ENCODE results near the gene CPB2. TPM values are rescaled to one million over a fixed set of nuclear protein-coding genes. Genes with fewer than 3 reads are reported as not detected.

CPB2 gene
- total and polyA plus RNA-seq, 2 of the 8 experiments (the other 6 are each of a cell fraction or from before 2014, with no cell fraction given) = not detected

DNA sequence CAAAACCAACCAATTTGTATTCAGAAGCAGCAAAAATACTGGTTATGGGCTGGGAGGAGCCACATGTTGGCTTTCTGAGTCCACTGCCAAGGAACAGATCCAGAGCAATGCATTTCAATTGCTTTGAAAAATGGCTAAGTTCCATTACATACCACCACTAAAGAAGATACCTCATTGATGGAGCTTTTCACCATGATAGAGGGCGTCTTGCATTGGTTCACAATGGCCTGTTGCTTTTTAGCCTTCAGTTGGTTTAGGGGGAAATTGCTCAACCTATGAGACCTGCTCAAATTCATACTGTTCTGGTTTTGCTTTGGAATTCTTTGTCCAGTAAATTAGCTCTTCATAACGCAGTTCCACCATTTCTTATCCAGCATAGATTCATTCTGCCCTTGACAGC is 21.2 kb upstream of the CPB2 start:
- DNase-seq (ENCODE audit: low read depth in 1 of 2, low spot score in 2 of 2) = no peak
- Histone ChIP-seq H3K79me1 (ENCODE audit: low read depth, low read length) (no peaks in the 10 kb centered on the region), H2AK5ac (ENCODE audit: low read depth, low read length) (no peak overlapping the region), H3K56ac (replicated peaks; ENCODE audit: insufficient read length, low read depth, low read length) (no peak overlapping the region), H3K4me2 (ENCODE audit: insufficient read depth in 1 of 2, low read depth in 2 of 2, low read length in 2 of 2) (no peak overlapping the region), H3K14ac (ENCODE audit: insufficient read length) (no peak overlapping the region), H2BK15ac (ENCODE audit: low read length) (no peak overlapping the region), H4K8ac (ENCODE audit: extremely low read depth, insufficient read depth, low read length) (no peak overlapping the region), H3K4me3 (ENCODE audit: extremely low read depth in 1 of 4, insufficient read depth in 2 of 4, low read depth in 3 of 4, low read length in 4 of 4) (no peak overlapping the region), H3K27me3 (replicated peaks in 1 of 4; ENCODE audit: control insufficient read depth in 3 of 4, extremely low read depth in 1 of 4, insufficient read depth in 3 of 4, low read length in 3 of 4) (no peaks in the 10 kb centered on the region), H4K91ac (replicated peaks; ENCODE audit: insufficient read length, low read length) (no peak overlapping the region), H4K20me1 (replicated peaks in 1 of 2; ENCODE audit: control insufficient read depth in 1 of 2, insufficient read depth in 2 of 2, low read length in 2 of 2) (no peaks in the 10 kb centered on the region), H3K4me1 (replicated peaks in 1 of 4; ENCODE audit: control insufficient read depth in 3 of 4, insufficient read depth in 4 of 4, low read length in 3 of 4) (no peaks in the 10 kb centered on the region), H2AFZ (ENCODE audit: low read length) (no peak overlapping the region), H3K27ac (ENCODE audit: low read depth, low read length) (no peak overlapping the region), H4K5ac (ENCODE audit: insufficient read length, low read depth, low read length) (no peak overlapping the region), H3K79me2 (ENCODE audit: control insufficient read depth in 1 of 2, insufficient read depth in 2 of 2, low read length in 2 of 2) (no peaks in the 10 kb centered on the region), H2BK5ac (ENCODE audit: low read depth, low read length) (no peak overlapping the region), H3K36me3 (ENCODE audit: control insufficient read depth in 2 of 4, insufficient read depth in 4 of 4, low read length in 3 of 4) (no peaks in the 10 kb centered on the region), H3K4ac (replicated peaks; ENCODE audit: insufficient read length, low read depth, low read length) (no peak overlapping the region), H2BK120ac (replicated peaks; ENCODE audit: low read depth, low read length) (no peak overlapping the region), H3K9me3 (ENCODE audit: insufficient read depth in 2 of 2, low read depth in 1 of 2, low read length in 1 of 2) (no peaks in the 10 kb centered on the region), H2BK12ac (ENCODE audit: low read depth, low read length) (no peak overlapping the region), H2BK20ac (ENCODE audit: low read length) (no peak overlapping the region), H3K23ac (ENCODE audit: insufficient read length) (no peak overlapping the region), H3K9ac (replicated peaks in 1 of 4; ENCODE audit: extremely low read depth in 1 of 4, low read depth in 3 of 4, low read length in 3 of 4) (no peak overlapping the region), H3K23me2 (ENCODE audit: low read depth, low read length) (no peaks in the 10 kb centered on the region; the same call in 1 of the 2 replicates), H3K18ac (ENCODE audit: extremely low read depth, low read length) (no peak overlapping the region)
- 56% methylated on average over 2 of the region's 2 CpGs; no CpG with 5 or more reads in 1 of the 2 experiments for WGBS, 2 experiments (ENCODE audit: extremely low coverage in 1 of 2, insufficient coverage in 1 of 2, insufficient read length in 1 of 2, insufficient replicate concordance in 2 of 2, low coverage in 1 of 2, low lambda C conversion rate in 2 of 2, missing lambda C conversion rate in 1 of 2)
- FAIRE-seq = no peak
- TF ChIP-seq SIX5 (IDR thresholded peaks at IDR 0.05; ENCODE audit: low read depth, low read length) (no peak), SIRT6 (IDR thresholded peaks at IDR 0.05; ENCODE audit: low read length) (no peak), HDAC6 (IDR thresholded peaks at IDR 0.05; ENCODE audit: low read depth, low read length) (no peak), TCF12 (IDR thresholded peaks at IDR 0.05; ENCODE audit: low read depth, low read length) (no peak), NANOG (IDR thresholded peaks at IDR 0.05; ENCODE audit: insufficient read depth, low read depth, low read length, poor library complexity, severe bottlenecking) (no peak), CHD1 (IDR thresholded peaks at IDR 0.05; ENCODE audit: low read depth, low read length) (no peak), POU5F1 (IDR thresholded peaks at IDR 0.05; ENCODE audit: low read depth, low read length) (no peak), SIN3A (conservative IDR thresholded peaks at IDR 0.05 in 1 of 2, IDR thresholded peaks at IDR 0.05 in 1 of 2; ENCODE audit: low read depth in 1 of 2, low read length in 2 of 2) (no peak)
- TF ChIP-seq, protein P1, sequence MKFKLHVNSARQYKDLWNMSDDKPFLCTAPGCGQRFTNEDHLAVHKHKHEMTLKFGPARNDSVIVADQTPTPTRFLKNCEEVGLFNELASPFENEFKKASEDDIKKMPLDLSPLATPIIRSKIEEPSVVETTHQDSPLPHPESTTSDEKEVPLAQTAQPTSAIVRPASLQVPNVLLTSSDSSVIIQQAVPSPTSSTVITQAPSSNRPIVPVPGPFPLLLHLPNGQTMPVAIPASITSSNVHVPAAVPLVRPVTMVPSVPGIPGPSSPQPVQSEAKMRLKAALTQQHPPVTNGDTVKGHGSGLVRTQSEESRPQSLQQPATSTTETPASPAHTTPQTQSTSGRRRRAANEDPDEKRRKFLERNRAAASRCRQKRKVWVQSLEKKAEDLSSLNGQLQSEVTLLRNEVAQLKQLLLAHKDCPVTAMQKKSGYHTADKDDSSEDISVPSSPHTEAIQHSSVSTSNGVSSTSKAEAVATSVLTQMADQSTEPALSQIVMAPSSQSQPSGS (IDR thresholded peaks at IDR 0.05; ENCODE audit: low read length) = no peak
- TF ChIP-seq, protein P2, sequence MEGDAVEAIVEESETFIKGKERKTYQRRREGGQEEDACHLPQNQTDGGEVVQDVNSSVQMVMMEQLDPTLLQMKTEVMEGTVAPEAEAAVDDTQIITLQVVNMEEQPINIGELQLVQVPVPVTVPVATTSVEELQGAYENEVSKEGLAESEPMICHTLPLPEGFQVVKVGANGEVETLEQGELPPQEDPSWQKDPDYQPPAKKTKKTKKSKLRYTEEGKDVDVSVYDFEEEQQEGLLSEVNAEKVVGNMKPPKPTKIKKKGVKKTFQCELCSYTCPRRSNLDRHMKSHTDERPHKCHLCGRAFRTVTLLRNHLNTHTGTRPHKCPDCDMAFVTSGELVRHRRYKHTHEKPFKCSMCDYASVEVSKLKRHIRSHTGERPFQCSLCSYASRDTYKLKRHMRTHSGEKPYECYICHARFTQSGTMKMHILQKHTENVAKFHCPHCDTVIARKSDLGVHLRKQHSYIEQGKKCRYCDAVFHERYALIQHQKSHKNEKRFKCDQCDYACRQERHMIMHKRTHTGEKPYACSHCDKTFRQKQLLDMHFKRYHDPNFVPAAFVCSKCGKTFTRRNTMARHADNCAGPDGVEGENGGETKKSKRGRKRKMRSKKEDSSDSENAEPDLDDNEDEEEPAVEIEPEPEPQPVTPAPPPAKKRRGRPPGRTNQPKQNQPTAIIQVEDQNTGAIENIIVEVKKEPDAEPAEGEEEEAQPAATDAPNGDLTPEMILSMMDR (IDR thresholded peaks at IDR 0.05; ENCODE audit: control extremely low read depth in 1 of 3, insufficient read depth in 1 of 3, low read depth in 1 of 3, low read length in 3 of 3) = no peak
- ChIA-PET POLR2A (ENCODE audit: partially characterized antibody) (interaction anchor here (1.0 kb wide), 1 partner anchor 74 kb away, joined by 6 read pairs; the partner anchor contains the start of gene ZC3H13), CTCF (ENCODE audit: partially characterized antibody) (interaction anchor here (0.7 to 3.5 kb wide), 43 partner anchors 8 to 573 kb away, joined by 3 to 22 read pairs (median 4); partner anchors contain the start of gene ZC3H13)

Data from H1 (cell line).